CD4-positive, CD25-positive, alpha-beta regulatory T cell (primary cell): ENCODE data around the gene ZNF444. TPM values are rescaled to one million over a fixed set of nuclear protein-coding genes. Genes with fewer than 3 reads are reported as not detected.

Source experiments
- ATAC-seq, 2 donors: fragments of 150-1000 bp; cut with Tn5 transposase; one replicate each; pipeline ENCODE4 v1.10.0; 2021; ENCODE audit warnings: low read depth in 2 of 2, moderate number of reproducible peaks in 2 of 2, moderate library complexity in 1 of 2
- DNase-seq, 3 donors: peaks; one replicate each; pipeline versions ENCODE4 v3.0.0 to v3.0.0-alpha.2; 2012 to 2022; ENCODE audit warnings: mixed read lengths in 1 of 3
- H3K27ac ChIP-seq: one replicate; pipeline ENCODE4 v1.7.0; 2013; ENCODE audit warnings: mild to moderate bottlenecking, low read length; ENCODE audit not compliant: insufficient read depth, poor library complexity, severe bottlenecking
- H3K27me3 ChIP-seq: one replicate; pipeline ENCODE4 v1.7.0; 2013; ENCODE audit warnings: low read length; ENCODE audit not compliant: control insufficient read depth, insufficient read depth
- H3K36me3 ChIP-seq: one replicate; pipeline ENCODE4 v1.7.0; 2013; ENCODE audit warnings: mild to moderate bottlenecking, low read length, moderate library complexity; ENCODE audit not compliant: control insufficient read depth, insufficient read depth
- H3K4me1 ChIP-seq: 2 replicates; pipeline ENCODE4 v1.7.0; 2013; ENCODE audit warnings: mild to moderate bottlenecking, low read length; ENCODE audit not compliant: insufficient read depth, control insufficient read depth, poor library complexity, severe bottlenecking
- H3K4me3 ChIP-seq: one replicate; pipeline ENCODE4 v1.7.0; 2013; ENCODE audit warnings: low read depth, mild to moderate bottlenecking, low read length, moderate library complexity
- H3K9me3 ChIP-seq, 2 experiments: 1 replicate in 1 of 2; 2 replicates in 1 of 2; pipeline ENCODE4 v1.7.0; 2013; ENCODE audit warnings: low read length in 2 of 2, mild to moderate bottlenecking in 1 of 2, moderate library complexity in 1 of 2; ENCODE audit not compliant: control insufficient read depth in 2 of 2
- H3K27ac Mint-ChIP-seq, 3 donors: one replicate each; pipeline ENCODE4 v1.8.0; 2020 to 2022; ENCODE audit warnings: mild to moderate bottlenecking in 3 of 3, mixed read lengths in 3 of 3, moderate library complexity in 2 of 3
- H3K27me3 Mint-ChIP-seq: one replicate; pipeline ENCODE4 v1.8.0; 2022; ENCODE audit warnings: mild to moderate bottlenecking, mixed read lengths
- H3K36me3 Mint-ChIP-seq: one replicate; pipeline ENCODE4 v1.8.0; 2020; ENCODE audit warnings: mixed read lengths
- H3K4me1 Mint-ChIP-seq, 4 donors: one replicate each; pipeline ENCODE4 v1.8.0; 2020 to 2022; ENCODE audit warnings: mixed read lengths in 4 of 4, mild to moderate bottlenecking in 1 of 4
- H3K4me3 Mint-ChIP-seq, 4 donors: one replicate each; pipeline ENCODE4 v1.8.0; 2020 to 2022; ENCODE audit warnings: mild to moderate bottlenecking in 4 of 4, mixed read lengths in 4 of 4, moderate library complexity in 3 of 4
- H3K9me3 Mint-ChIP-seq, 7 donors: one replicate each; pipeline ENCODE4 v1.8.0; 2020 to 2022; ENCODE audit warnings: mixed read lengths in 7 of 7, mild to moderate bottlenecking in 3 of 7, moderate library complexity in 2 of 7
- polyA plus RNA-seq, 4 donors: library from polyadenylated mRNA; unstranded; fragments of 300-500 nt; fragmentation: Illumina TruSeq; gene quantifications; one replicate each; pipeline ENCODE4 v1.2.3, GENCODE V29; 2021
- total RNA-seq: library from RNA; stranded (reverse); gene quantifications from one replicate; pipeline ENCODE4 v1.2.3, GENCODE V29; 2022

Gene ZNF444
- total RNA-seq: 23.5 TPM
- polyA plus RNA-seq: 10 to 100 TPM; 10.8 to 16.0 (median 13.4) TPM

GRCh38 chr19:56140583-56141416, at the start of gene ZNF444:
Gene ZNF444, plus strand, starts transcription at chr19:56141287. Its CDS starts 5,625 bp downstream, at chr19:56146912.
- no peaks in the 10 kb centered on the region for H3K9me3 ChIP-seq
- peaks cover 12 to 43% (median 29%) of the 10 kb centered on the region in 4 donors for H3K4me1 Mint-ChIP-seq
- peak; percentile 90 to 92 for ATAC-seq
- H3K4me3 ChIP-seq: peak within 1 kb of the TSS; percentile 77
- H3K9me3 Mint-ChIP-seq: no peaks in the 10 kb centered on the region
- H3K4me1 ChIP-seq: peaks cover 23% of the 10 kb centered on the region
- DNase-seq: peak; percentile 99
- peak within 1 kb of the TSS; percentile 93 to 97 (median 96) for H3K27ac Mint-ChIP-seq
- no peaks in the 10 kb centered on the region for H3K27me3 ChIP-seq
- no peaks in the 10 kb centered on the region for H3K27me3 Mint-ChIP-seq
- peak within 1 kb of the TSS; percentile 84 for H3K27ac ChIP-seq
- no peaks in the 10 kb centered on the region for H3K36me3 ChIP-seq
- peak within 1 kb of the TSS; percentile 89 to 98 (median 95) for H3K4me3 Mint-ChIP-seq
- H3K36me3 Mint-ChIP-seq: no peaks in the 10 kb centered on the region

GRCh38 chr19:56091751-56092546, 49.1 kb upstream of the ZNF444 start:
- Histone ChIP-seq H3K27me3 (no peaks in the 10 kb centered on the region), H3K36me3 (peaks cover 16% of the 10 kb centered on the region), H3K4me3 (no peak overlapping the region), H3K9me3 (no peaks in the 10 kb centered on the region), H3K4me1 (no peaks in the 10 kb centered on the region), H3K27ac (no peak overlapping the region)
- DNase-seq: no peak
- Mint-ChIP-seq H3K27me3 (no peaks in the 10 kb centered on the region), H3K36me3 (peaks cover 30% of the 10 kb centered on the region), H3K9me3 (peaks cover 0 to 1% (median 0%) of the 10 kb centered on the region in 7 donors), H3K4me3 (no peak overlapping the region), H3K4me1 (peaks cover 0 to 19% (median 9%) of the 10 kb centered on the region in 4 donors), H3K27ac (peak overlapping the region in 1 of 3 donors; percentile 60)
- no peak for ATAC-seq

- no peak for DNase-seq
- Histone ChIP-seq H3K4me1 (no peaks in the 10 kb centered on the region), H3K4me3 (no peak overlapping the region), H3K27me3 (no peaks in the 10 kb centered on the region), H3K36me3 (peaks cover 18% of the 10 kb centered on the region), H3K27ac (no peak overlapping the region), H3K9me3 (no peaks in the 10 kb centered on the region)
- H3K4me3 Mint-ChIP-seq: no peak overlapping the region
- H3K4me1 Mint-ChIP-seq: peaks cover 0 to 19% (median 9%) of the 10 kb centered on the region in 4 donors
- H3K36me3 Mint-ChIP-seq: peaks cover 30% of the 10 kb centered on the region
- H3K27ac Mint-ChIP-seq: no peak overlapping the region
- H3K27me3 Mint-ChIP-seq: no peaks in the 10 kb centered on the region
- H3K9me3 Mint-ChIP-seq: peaks cover 0 to 1% (median 0%) of the 10 kb centered on the region in 7 donors
- no peak for ATAC-seq
Measured at GRCh38 chr19:56092685-56093631, 48.1 kb upstream of the ZNF444 start.

- H3K27me3 ChIP-seq: no peaks in the 10 kb centered on the region
- H3K36me3 ChIP-seq: peaks cover 17% of the 10 kb centered on the region
- DNase-seq: no peak
- no peaks in the 10 kb centered on the region for H3K9me3 ChIP-seq
- peaks cover 0 to 19% (median 9%) of the 10 kb centered on the region in 4 donors for H3K4me1 Mint-ChIP-seq
- no peak overlapping the region for H3K27ac Mint-ChIP-seq
- H3K36me3 Mint-ChIP-seq: peaks cover 26% of the 10 kb centered on the region
- H3K4me1 ChIP-seq: no peaks in the 10 kb centered on the region
- H3K27me3 Mint-ChIP-seq: no peaks in the 10 kb centered on the region
- H3K4me3 Mint-ChIP-seq: no peak overlapping the region
- H3K4me3 ChIP-seq: no peak overlapping the region
- no peak overlapping the region for H3K27ac ChIP-seq
- peaks cover 0 to 1% (median 0%) of the 10 kb centered on the region in 7 donors for H3K9me3 Mint-ChIP-seq
- ATAC-seq: no peak
Measured at GRCh38 chr19:56094449-56094848, 46.6 kb upstream of the ZNF444 start.

GRCh38 chr19:56096665-56097064, 44.4 kb upstream of the ZNF444 start:
- Histone ChIP-seq H3K27ac (no peak overlapping the region), H3K4me1 (no peaks in the 10 kb centered on the region), H3K4me3 (no peak overlapping the region), H3K27me3 (no peaks in the 10 kb centered on the region), H3K36me3 (peaks cover 15% of the 10 kb centered on the region), H3K9me3 (no peaks in the 10 kb centered on the region)
- Mint-ChIP-seq H3K4me3 (no peak overlapping the region), H3K27ac (no peak overlapping the region), H3K27me3 (no peaks in the 10 kb centered on the region), H3K9me3 (peaks cover 0 to 1% (median 0%) of the 10 kb centered on the region in 7 donors), H3K4me1 (peaks cover 0 to 12% (median 7%) of the 10 kb centered on the region in 4 donors), H3K36me3 (peaks cover 22% of the 10 kb centered on the region)
- DNase-seq (no peak), ATAC-seq (no peak)

- Histone ChIP-seq H3K27me3 (no peaks in the 10 kb centered on the region), H3K27ac (no peak overlapping the region), H3K36me3 (peaks cover 18% of the 10 kb centered on the region), H3K4me3 (no peak overlapping the region), H3K4me1 (no peaks in the 10 kb centered on the region), H3K9me3 (no peaks in the 10 kb centered on the region)
- peaks cover 0 to 1% (median 0%) of the 10 kb centered on the region in 7 donors for H3K9me3 Mint-ChIP-seq
- peaks cover 0 to 12% (median 7%) of the 10 kb centered on the region in 4 donors for H3K4me1 Mint-ChIP-seq
- DNase-seq: no peak
- no peak overlapping the region for H3K4me3 Mint-ChIP-seq
- no peaks in the 10 kb centered on the region for H3K27me3 Mint-ChIP-seq
- no peak for ATAC-seq
- no peak overlapping the region for H3K27ac Mint-ChIP-seq
- H3K36me3 Mint-ChIP-seq: peaks cover 26% of the 10 kb centered on the region
Measured at GRCh38 chr19:56097306-56097705, 43.8 kb upstream of the ZNF444 start.

GRCh38 chr19:56097776-56098175, 43.3 kb upstream of the ZNF444 start:
- peaks cover 18% of the 10 kb centered on the region for H3K36me3 ChIP-seq
- no peak overlapping the region for H3K27ac ChIP-seq
- ATAC-seq (no peak), DNase-seq (no peak)
- no peaks in the 10 kb centered on the region for H3K4me1 ChIP-seq
- peaks cover 0 to 1% (median 0%) of the 10 kb centered on the region in 7 donors for H3K9me3 Mint-ChIP-seq
- H3K4me1 Mint-ChIP-seq: peaks cover 0 to 12% (median 7%) of the 10 kb centered on the region in 4 donors
- H3K27me3 Mint-ChIP-seq: no peaks in the 10 kb centered on the region
- no peak overlapping the region for H3K4me3 ChIP-seq
- no peaks in the 10 kb centered on the region for H3K9me3 ChIP-seq
- H3K4me3 Mint-ChIP-seq: no peak overlapping the region
- H3K36me3 Mint-ChIP-seq: peaks cover 23% of the 10 kb centered on the region
- no peak overlapping the region for H3K27ac Mint-ChIP-seq
- H3K27me3 ChIP-seq: no peaks in the 10 kb centered on the region
